Tibial nerve (tissue), 4 donors: ENCODE data around the gene ETS2. TPM values are rescaled to one million over a fixed set of nuclear protein-coding genes. Genes with fewer than 3 reads are reported as not detected.

ENCODE experiments used
- DNase-seq, 2 donors: peaks; one replicate each; pipeline ENCODE4 v3.0.0-alpha.2; 2019; ENCODE audit warnings: low spot score in 2 of 2
- H3K27ac ChIP-seq, 4 donors: fragments of 200-600 bp; sonication (generic) in 3 of 4; one replicate each; pipeline ENCODE4 v1.5.1; 2017 to 2019; ENCODE audit warnings: mild to moderate bottlenecking in 1 of 4
- H3K27me3 ChIP-seq, 2 donors: fragments of 200-600 bp; sonication (generic) in 1 of 2; one replicate each; pipeline versions ENCODE4 v1.5.1 to v1.6.0; 2017 to 2019
- H3K36me3 ChIP-seq, 3 donors: fragments of 200-600 bp; sonication (generic); one replicate each; pipeline ENCODE4 v1.5.1; 2018 to 2019
- H3K4me1 ChIP-seq, 4 donors: fragments of 200-600 bp; sonication (generic) in 3 of 4; one replicate each; pipeline ENCODE4 v1.5.1; 2017 to 2019
- H3K4me3 ChIP-seq, 4 donors: fragments of 200-600 bp; sonication (generic) in 3 of 4; one replicate each; pipeline ENCODE4 v1.5.1; 2017 to 2019; ENCODE audit warnings: mild to moderate bottlenecking in 1 of 4, moderate library complexity in 1 of 4
- H3K9me3 ChIP-seq, 4 donors: fragments of 200-600 bp; sonication (generic) in 3 of 4; one replicate each; pipeline ENCODE4 v1.5.1; 2017 to 2019
- CTCF ChIP-seq, 5 experiments: fragments of 200-600 bp in 3 of 5; fragments of 450-650 bp in 2 of 5; sonication (generic) in 3 of 5; IDR thresholded peaks; one replicate each; pipeline ENCODE4 v1.5.1; 2016 to 2019; ENCODE audit warnings: antibody characterized with exemption in 5 of 5, mild to moderate bottlenecking in 3 of 5, moderate library complexity in 2 of 5
- EP300 ChIP-seq, 2 donors: sonication (generic); formaldehyde crosslinking; IDR thresholded peaks; one replicate each; pipeline ENCODE4 v1.6.1; 2017; ENCODE audit warnings: antibody characterized with exemption in 2 of 2, mild to moderate bottlenecking in 1 of 2
- POLR2A ChIP-seq, 2 donors: fragments of 450-650 bp; IDR thresholded peaks; one replicate each; pipeline ENCODE4 v1.6.1; 2017; ENCODE audit warnings: antibody characterized with exemption in 2 of 2, mild to moderate bottlenecking in 2 of 2, moderate library complexity in 2 of 2
- WGBS, 2 donors: methylation state at CpG; one replicate each; pipeline ENCODE4 v1.1.5; 2018; 5-methylcytosine and 5-hydroxymethylcytosine counted together
- total RNA-seq, 4 donors: library from RNA; depleted of rRNA; stranded (reverse); fragments of >200 nt; gene quantifications; one replicate each; pipeline ENCODE4 v1.1.0, GENCODE V29; 2016

The ETS2 gene
- total RNA-seq, 4 donors from 2014 or later = 85.6 to 103 (median 98.5) TPM

- Histone ChIP-seq H3K27me3 (no peaks in the 10 kb centered on the region), H3K36me3 (no peaks in the 10 kb centered on the region), H3K27ac (peak overlapping the region in 2 of 4 donors; percentile 20 to 67), H3K4me1 (peaks cover 0 to 11% (median 0%) of the 10 kb centered on the region in 4 donors), H3K9me3 (no peaks in the 10 kb centered on the region), H3K4me3 (no peak overlapping the region)
- WGBS, 2 donors = 74 to 81% methylated on average over 13 of the region's 13 CpGs
- no peak for DNase-seq
- TF ChIP-seq CTCF (IDR thresholded peaks at IDR 0.05) (no peak), POLR2A (IDR thresholded peaks at IDR 0.05) (no peak), EP300 (IDR thresholded peaks at IDR 0.05) (no peak)
Observed at GRCh38 chr21:38768471-38769063, 37.2 kb upstream of the ETS2 start.

GRCh38 chr21:38769191-38769780 is 36.4 kb upstream of the ETS2 start:
- Histone ChIP-seq H3K27me3 (no peaks in the 10 kb centered on the region), H3K4me3 (no peak overlapping the region), H3K4me1 (peaks cover 0 to 18% (median 0%) of the 10 kb centered on the region in 4 donors), H3K36me3 (no peaks in the 10 kb centered on the region), H3K9me3 (no peaks in the 10 kb centered on the region), H3K27ac (no peak overlapping the region)
- TF ChIP-seq CTCF (IDR thresholded peaks at IDR 0.05) (no peak), POLR2A (IDR thresholded peaks at IDR 0.05) (no peak), EP300 (IDR thresholded peaks at IDR 0.05) (no peak)
- no peak for DNase-seq
- 64 to 67% methylated on average over 9 of the region's 9 CpGs for WGBS, 2 donors

GRCh38 chr21:38770660-38771059 is 35.1 kb upstream of the ETS2 start:
- Histone ChIP-seq H3K27me3 (no peaks in the 10 kb centered on the region), H3K4me1 (peaks cover 0 to 19% (median 0%) of the 10 kb centered on the region in 4 donors), H3K9me3 (no peaks in the 10 kb centered on the region), H3K27ac (no peak overlapping the region), H3K36me3 (no peaks in the 10 kb centered on the region), H3K4me3 (no peak overlapping the region)
- WGBS, 2 donors = 86% methylated on average over 4 of the region's 4 CpGs
- no peak for DNase-seq
- TF ChIP-seq CTCF (IDR thresholded peaks at IDR 0.05) (no peak), EP300 (IDR thresholded peaks at IDR 0.05) (no peak), POLR2A (IDR thresholded peaks at IDR 0.05) (no peak)

- Histone ChIP-seq H3K27me3 (no peaks in the 10 kb centered on the region), H3K9me3 (no peaks in the 10 kb centered on the region), H3K4me3 (no peak overlapping the region), H3K27ac (no peak overlapping the region), H3K36me3 (no peaks in the 10 kb centered on the region), H3K4me1 (peaks cover 0 to 19% (median 0%) of the 10 kb centered on the region in 4 donors)
- no peak for TF ChIP-seq POLR2A (IDR thresholded peaks at IDR 0.05)
- TF ChIP-seq EP300 (IDR thresholded peaks at IDR 0.05) = no peak
- TF ChIP-seq CTCF (IDR thresholded peaks at IDR 0.05) = no peak
- DNase-seq = no peak
Observed at GRCh38 chr21:38771536-38771935, 34.2 kb upstream of the ETS2 start.

GRCh38 chr21:38772646-38773045 is 33.1 kb upstream of the ETS2 start:
- H3K27me3 ChIP-seq = no peaks in the 10 kb centered on the region
- no peak for DNase-seq
- H3K9me3 ChIP-seq = no peaks in the 10 kb centered on the region
- peaks cover 0 to 19% (median 0%) of the 10 kb centered on the region in 4 donors for H3K4me1 ChIP-seq
- TF ChIP-seq EP300 (IDR thresholded peaks at IDR 0.05) (no peak), CTCF (IDR thresholded peaks at IDR 0.05) (no peak), POLR2A (IDR thresholded peaks at IDR 0.05) (no peak)
- peak overlapping the region in 2 of 4 donors; percentile 58 to 74 for H3K27ac ChIP-seq
- no peaks in the 10 kb centered on the region for H3K36me3 ChIP-seq
- H3K4me3 ChIP-seq = no peak overlapping the region
